Measurements from ENCODE around the gene DPH1.

- TF ChIP-seq, protein P1, sequence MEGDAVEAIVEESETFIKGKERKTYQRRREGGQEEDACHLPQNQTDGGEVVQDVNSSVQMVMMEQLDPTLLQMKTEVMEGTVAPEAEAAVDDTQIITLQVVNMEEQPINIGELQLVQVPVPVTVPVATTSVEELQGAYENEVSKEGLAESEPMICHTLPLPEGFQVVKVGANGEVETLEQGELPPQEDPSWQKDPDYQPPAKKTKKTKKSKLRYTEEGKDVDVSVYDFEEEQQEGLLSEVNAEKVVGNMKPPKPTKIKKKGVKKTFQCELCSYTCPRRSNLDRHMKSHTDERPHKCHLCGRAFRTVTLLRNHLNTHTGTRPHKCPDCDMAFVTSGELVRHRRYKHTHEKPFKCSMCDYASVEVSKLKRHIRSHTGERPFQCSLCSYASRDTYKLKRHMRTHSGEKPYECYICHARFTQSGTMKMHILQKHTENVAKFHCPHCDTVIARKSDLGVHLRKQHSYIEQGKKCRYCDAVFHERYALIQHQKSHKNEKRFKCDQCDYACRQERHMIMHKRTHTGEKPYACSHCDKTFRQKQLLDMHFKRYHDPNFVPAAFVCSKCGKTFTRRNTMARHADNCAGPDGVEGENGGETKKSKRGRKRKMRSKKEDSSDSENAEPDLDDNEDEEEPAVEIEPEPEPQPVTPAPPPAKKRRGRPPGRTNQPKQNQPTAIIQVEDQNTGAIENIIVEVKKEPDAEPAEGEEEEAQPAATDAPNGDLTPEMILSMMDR (IDR thresholded peaks at IDR 0.05): no peak
- no peak for TF ChIP-seq POLR2AphosphoS5 (IDR thresholded peaks at IDR 0.05)
- TF ChIP-seq POLR2A (IDR thresholded peaks at IDR 0.05): no peak
Measured at GRCh38 chr17:2081564-2081963, 51.6 kb downstream of the DPH1 start.
